ENCODE data around the gene SETDB1. TPM values are rescaled to one million over a fixed set of nuclear protein-coding genes. Genes with fewer than 3 reads are reported as not detected.

The SETDB1 gene
- total and polyA plus RNA-seq, 2 of the 13 experiments (the other 11 are each of a cell fraction or from before 2014, with no cell fraction given) = 33.1 to 34.6 TPM

DNA sequence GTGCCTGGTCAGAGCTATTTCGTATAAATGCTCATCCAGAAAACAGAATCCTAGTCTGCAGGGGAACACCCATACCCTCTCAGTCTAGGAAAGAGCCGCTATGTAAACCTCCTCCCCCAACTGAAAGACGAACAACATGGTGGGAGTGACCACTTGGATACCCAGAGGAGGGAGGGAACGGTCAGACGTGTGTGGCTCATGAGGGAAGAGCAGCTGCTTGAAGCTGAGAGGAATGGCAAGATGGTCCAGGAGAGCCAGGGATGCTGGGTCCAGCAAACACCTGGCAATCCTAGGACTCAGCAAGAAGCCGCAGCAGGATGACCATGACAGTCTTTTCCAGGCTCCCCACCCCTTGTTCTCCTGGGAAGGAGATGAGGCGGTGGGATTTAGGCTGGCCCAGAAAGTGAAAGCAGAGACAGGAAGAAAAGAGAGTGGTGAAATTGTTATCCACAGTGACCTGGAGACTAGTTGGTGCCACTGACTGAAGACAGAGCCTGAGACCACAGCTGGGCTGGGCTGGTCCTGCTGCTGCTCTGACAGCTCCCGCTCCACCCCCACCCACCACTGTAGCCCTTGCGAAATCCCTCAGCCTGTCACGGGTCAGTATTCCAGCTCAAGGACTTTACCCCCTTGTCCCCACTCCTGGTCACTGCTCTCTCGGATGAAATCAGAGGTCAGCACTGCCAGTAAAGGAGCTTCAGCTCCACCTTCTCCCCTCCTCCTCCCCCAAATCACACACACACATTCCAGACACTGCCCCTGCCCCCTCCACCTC is 44.8 kb downstream of the SETDB1 start (continued):
- TF ChIP-seq, protein P1, sequence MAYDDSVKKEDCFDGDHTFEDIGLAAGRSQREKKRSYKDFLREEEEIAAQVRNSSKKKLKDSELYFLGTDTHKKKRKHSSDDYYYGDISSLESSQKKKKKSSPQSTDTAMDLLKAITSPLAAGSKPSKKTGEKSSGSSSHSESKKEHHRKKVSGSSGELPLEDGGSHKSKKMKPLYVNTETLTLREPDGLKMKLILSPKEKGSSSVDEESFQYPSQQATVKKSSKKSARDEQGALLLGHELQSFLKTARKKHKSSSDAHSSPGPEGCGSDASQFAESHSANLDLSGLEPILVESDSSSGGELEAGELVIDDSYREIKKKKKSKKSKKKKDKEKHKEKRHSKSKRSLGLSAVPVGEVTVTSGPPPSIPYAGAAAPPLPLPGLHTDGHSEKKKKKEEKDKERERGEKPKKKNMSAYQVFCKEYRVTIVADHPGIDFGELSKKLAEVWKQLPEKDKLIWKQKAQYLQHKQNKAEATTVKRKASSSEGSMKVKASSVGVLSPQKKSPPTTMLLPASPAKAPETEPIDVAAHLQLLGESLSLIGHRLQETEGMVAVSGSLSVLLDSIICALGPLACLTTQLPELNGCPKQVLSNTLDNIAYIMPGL (CRISPR knock-in tag; IDR thresholded peaks at IDR 0.05; ENCODE audit: borderline replicate concordance in 1 of 2, low read depth in 1 of 2) = peak; percentile 32 to 66; a peak in 2 of 4 replicates
- TF ChIP-seq ZNF83 (CRISPR knock-in tag; IDR thresholded peaks at IDR 0.05; ENCODE audit: borderline replicate concordance) (0 out of 2 replicates have a peak, but pooled peaks have one; percentile 28), MBD4 (IDR thresholded peaks at IDR 0.05; ENCODE audit: borderline replicate concordance, low read length) (no peak), MAZ (IDR thresholded peaks at IDR 0.05; ENCODE audit: borderline replicate concordance, low read depth, low read length) (peak; percentile 97), MAZ (CRISPR knock-in tag; IDR thresholded peaks at IDR 0.05; ENCODE audit: low read depth) (peak; percentile 93), TBP (CRISPR knock-in tag; IDR thresholded peaks at IDR 0.05) (no peak), ASH2L (IDR thresholded peaks at IDR 0.05; ENCODE audit: insufficient read length, low read depth, low read length) (no peak), ARNT2 (CRISPR knock-in tag; IDR thresholded peaks at IDR 0.05; ENCODE audit: low read depth) (peak; percentile 77; the same call in 1 of the 2 replicates), FOSL2 (CRISPR knock-in tag; IDR thresholded peaks at IDR 0.05) (peak; percentile 82), AKAP8 (CRISPR knock-in tag; IDR thresholded peaks at IDR 0.05) (peak; percentile 93; the same call in 1 of the 2 replicates), CCDC6 (CRISPR knock-in tag; IDR thresholded peaks at IDR 0.05) (peak; percentile 89; the same call in 1 of the 2 replicates), ZNF790 (CRISPR knock-in tag; IDR thresholded peaks at IDR 0.05; ENCODE audit: borderline replicate concordance) (no peak), ZNF232 (CRISPR knock-in tag; IDR thresholded peaks at IDR 0.05; ENCODE audit: borderline replicate concordance) (no peak), HDAC1 (CRISPR knock-in tag; IDR thresholded peaks at IDR 0.05) (peak; percentile 97), RXRB (CRISPR knock-in tag; IDR thresholded peaks at IDR 0.05; ENCODE audit: borderline replicate concordance) (peak; percentile 95), NR2F6 (IDR thresholded peaks at IDR 0.05) (peak; percentile 94), NR2F6 (CRISPR knock-in tag; IDR thresholded peaks at IDR 0.05) (peak; percentile 97)
- TF ChIP-seq, protein P2, sequence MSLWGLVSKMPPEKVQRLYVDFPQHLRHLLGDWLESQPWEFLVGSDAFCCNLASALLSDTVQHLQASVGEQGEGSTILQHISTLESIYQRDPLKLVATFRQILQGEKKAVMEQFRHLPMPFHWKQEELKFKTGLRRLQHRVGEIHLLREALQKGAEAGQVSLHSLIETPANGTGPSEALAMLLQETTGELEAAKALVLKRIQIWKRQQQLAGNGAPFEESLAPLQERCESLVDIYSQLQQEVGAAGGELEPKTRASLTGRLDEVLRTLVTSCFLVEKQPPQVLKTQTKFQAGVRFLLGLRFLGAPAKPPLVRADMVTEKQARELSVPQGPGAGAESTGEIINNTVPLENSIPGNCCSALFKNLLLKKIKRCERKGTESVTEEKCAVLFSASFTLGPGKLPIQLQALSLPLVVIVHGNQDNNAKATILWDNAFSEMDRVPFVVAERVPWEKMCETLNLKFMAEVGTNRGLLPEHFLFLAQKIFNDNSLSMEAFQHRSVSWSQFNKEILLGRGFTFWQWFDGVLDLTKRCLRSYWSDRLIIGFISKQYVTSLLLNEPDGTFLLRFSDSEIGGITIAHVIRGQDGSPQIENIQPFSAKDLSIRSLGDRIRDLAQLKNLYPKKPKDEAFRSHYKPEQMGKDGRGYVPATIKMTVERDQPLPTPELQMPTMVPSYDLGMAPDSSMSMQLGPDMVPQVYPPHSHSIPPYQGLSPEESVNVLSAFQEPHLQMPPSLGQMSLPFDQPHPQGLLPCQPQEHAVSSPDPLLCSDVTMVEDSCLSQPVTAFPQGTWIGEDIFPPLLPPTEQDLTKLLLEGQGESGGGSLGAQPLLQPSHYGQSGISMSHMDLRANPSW (CRISPR knock-in tag; IDR thresholded peaks at IDR 0.05; ENCODE audit: borderline replicate concordance) = peak; percentile 95
- TF ChIP-seq, protein P3, sequence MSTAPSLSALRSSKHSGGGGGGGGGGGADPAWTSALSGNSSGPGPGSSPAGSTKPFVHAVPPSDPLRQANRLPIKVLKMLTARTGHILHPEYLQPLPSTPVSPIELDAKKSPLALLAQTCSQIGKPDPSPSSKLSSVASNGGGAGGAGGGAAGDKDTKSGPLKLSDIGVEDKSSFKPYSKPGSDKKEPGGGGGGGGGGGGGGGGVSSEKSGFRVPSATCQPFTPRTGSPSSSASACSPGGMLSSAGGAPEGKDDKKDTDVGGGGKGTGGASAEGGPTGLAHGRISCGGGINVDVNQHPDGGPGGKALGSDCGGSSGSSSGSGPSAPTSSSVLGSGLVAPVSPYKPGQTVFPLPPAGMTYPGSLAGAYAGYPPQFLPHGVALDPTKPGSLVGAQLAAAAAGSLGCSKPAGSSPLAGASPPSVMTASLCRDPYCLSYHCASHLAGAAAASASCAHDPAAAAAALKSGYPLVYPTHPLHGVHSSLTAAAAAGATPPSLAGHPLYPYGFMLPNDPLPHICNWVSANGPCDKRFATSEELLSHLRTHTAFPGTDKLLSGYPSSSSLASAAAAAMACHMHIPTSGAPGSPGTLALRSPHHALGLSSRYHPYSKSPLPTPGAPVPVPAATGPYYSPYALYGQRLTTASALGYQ (CRISPR knock-in tag; IDR thresholded peaks at IDR 0.05) = peak; percentile 74; the same call in 1 of the 2 replicates
- TF ChIP-seq, protein P4, sequence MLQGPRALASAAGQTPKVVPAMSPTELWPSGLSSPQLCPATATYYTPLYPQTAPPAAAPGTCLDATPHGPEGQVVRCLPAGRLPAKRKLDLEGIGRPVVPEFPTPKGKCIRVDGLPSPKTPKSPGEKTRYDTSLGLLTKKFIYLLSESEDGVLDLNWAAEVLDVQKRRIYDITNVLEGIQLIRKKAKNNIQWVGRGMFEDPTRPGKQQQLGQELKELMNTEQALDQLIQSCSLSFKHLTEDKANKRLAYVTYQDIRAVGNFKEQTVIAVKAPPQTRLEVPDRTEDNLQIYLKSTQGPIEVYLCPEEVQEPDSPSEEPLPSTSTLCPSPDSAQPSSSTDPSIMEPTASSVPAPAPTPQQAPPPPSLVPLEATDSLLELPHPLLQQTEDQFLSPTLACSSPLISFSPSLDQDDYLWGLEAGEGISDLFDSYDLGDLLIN (CRISPR knock-in tag; IDR thresholded peaks at IDR 0.05; ENCODE audit: borderline replicate concordance) = no peak
